Activated CD4-positive, alpha-beta T cell treated with anti-CD3 and anti-CD28 coated beads, Interleukin-2, amount 10 ng/mL, durations not matched to agents 24 days and 14 days (primary cell): ENCODE measurements around the gene CKS1B. TPM values are rescaled to one million over a fixed set of nuclear protein-coding genes. Genes with fewer than 3 reads are reported as not detected.

Experiments used
- total RNA-seq: library from RNA; stranded (reverse); gene quantifications from 2 replicates; pipeline ENCODE4 v1.2.3, GENCODE V29; 2022

CKS1B gene
- total RNA-seq, 1 donor from 2014 or later: 181 TPM

Other genes starting within 250 kb of the CKS1B start
- 0.35 and 0.54 TPM in 2 replicates for gene KCNN3, start 104.4 kb upstream of the CKS1B start, total RNA-seq
- gene PMVK, start 38.0 kb upstream of the CKS1B start, total RNA-seq: 47.4 and 47.7 TPM in 2 replicates
- gene PBXIP1, start 18.6 kb upstream of the CKS1B start, total RNA-seq: 19.3 and 21.6 TPM in 2 replicates
- 34.4 and 34.8 TPM in 2 replicates for gene PYGO2, start 12.9 kb upstream of the CKS1B start, total RNA-seq
- gene SHC1, start 3.9 kb upstream of the CKS1B start, total RNA-seq: 50.4 and 60.5 TPM in 2 replicates
- 69.9 and 71.8 TPM in 2 replicates for gene FLAD1, start 8.7 kb downstream of the CKS1B start, total RNA-seq
- 0.79 and 1.4 TPM in 2 replicates for gene LENEP, start 18.9 kb downstream of the CKS1B start, total RNA-seq
- gene ZBTB7B, start 28.1 kb downstream of the CKS1B start, total RNA-seq: 145 and 150 TPM in 2 replicates
- gene DCST2, start 59.1 kb downstream of the CKS1B start, total RNA-seq: 0.16 TPM in 1 of 2 replicates, not detected in the other
- not detected in 2 replicates for gene DCST1, start 59.1 kb downstream of the CKS1B start, total RNA-seq
- gene ADAM15, start 76.6 kb downstream of the CKS1B start, total RNA-seq: 79.7 and 84.5 TPM in 2 replicates
- 5.8 and 6.2 TPM in 2 replicates for gene EFNA4, start 89.1 kb downstream of the CKS1B start, total RNA-seq
- gene EFNA3, start 104.2 kb downstream of the CKS1B start, total RNA-seq: 3.6 and 4.4 TPM in 2 replicates
- 0.24 TPM in 1 of 2 replicates, not detected in the other for gene EFNA1, start 153.2 kb downstream of the CKS1B start, total RNA-seq
- gene SLC50A1, start 161.2 kb downstream of the CKS1B start, total RNA-seq: 46.2 and 46.3 TPM in 2 replicates
- 34.5 and 37.2 TPM in 2 replicates for gene DPM3, start 165.8 kb downstream of the CKS1B start, total RNA-seq
- 244 and 245 TPM in 2 replicates for gene KRTCAP2, start 198.6 kb downstream of the CKS1B start, total RNA-seq
- 9.4 and 10.7 TPM in 2 replicates for gene TRIM46, start 199.2 kb downstream of the CKS1B start, total RNA-seq
- 10.5 and 10.6 TPM in 2 replicates for gene THBS3, start 233.2 kb downstream of the CKS1B start, total RNA-seq
- gene MTX1, start 234.0 kb downstream of the CKS1B start, total RNA-seq: 62.4 and 64.7 TPM in 2 replicates